Lung microvascular endothelial cell (primary cell): Measurements from ENCODE around the gene CRB1. TPM values are rescaled to one million over a fixed set of nuclear protein-coding genes. Genes with fewer than 3 reads are reported as not detected.
"Not testable (repeated sequence)": the region's sequence is repeated elsewhere in the genome, so short reads cannot be mapped to it uniquely, and the experiment has no call there.

Experiments used
- DNase-seq, 2 donors: peaks; one replicate each; pipeline versions ENCODE4 v3.0.0 to v3.0.0-alpha.2; 2010; ENCODE audit warnings: low read depth in 2 of 2
- total RNA-seq: library from RNA; depleted of rRNA; stranded (reverse); fragments of >200 nt; gene quantifications from 2 replicates; pipeline ENCODE4 v1.2.1, GENCODE V29; 2014

Gene CRB1
- total RNA-seq, 1 donor from 2014 or later: not detected

DNA sequence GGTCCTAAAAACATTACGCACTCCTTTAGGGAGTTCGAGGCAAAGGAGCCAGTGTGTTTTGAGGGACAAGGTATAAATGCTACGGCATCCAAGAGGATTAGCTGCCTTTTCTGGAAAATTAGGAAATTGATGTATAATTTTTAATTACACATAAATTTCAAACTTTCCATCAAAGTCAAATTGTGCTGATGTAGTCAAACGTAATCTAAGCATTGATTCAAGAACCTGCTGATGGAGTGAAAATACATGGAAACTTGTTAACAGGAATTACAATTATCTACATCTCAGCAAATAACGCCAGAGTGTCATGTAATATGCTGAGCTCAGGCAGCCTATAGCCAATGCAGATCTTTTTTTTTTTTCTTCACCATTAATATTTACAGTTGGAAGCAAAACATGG lies 194.5 kb downstream of the CRB1 start:
- no peak for DNase-seq

DNA sequence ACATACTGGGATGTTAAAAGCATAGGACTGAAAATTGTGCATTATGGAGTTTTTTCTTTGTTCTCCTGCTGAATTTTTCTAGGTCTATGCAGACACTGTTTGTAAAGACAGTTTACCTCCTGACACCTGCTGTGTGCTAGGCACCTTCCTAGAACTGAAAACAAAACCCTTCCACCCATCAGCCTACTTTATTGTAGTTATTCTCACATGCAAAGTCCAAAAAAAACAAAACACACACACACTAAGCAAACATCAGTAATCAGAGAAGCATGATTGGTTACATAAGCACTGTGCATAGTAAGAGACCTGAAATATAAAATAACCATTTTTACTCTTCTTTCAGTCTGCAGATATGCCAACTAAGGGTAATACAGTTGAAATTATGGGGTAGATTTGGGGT lies 195.1 kb downstream of the CRB1 start:
- DNase-seq: no peak

DNA sequence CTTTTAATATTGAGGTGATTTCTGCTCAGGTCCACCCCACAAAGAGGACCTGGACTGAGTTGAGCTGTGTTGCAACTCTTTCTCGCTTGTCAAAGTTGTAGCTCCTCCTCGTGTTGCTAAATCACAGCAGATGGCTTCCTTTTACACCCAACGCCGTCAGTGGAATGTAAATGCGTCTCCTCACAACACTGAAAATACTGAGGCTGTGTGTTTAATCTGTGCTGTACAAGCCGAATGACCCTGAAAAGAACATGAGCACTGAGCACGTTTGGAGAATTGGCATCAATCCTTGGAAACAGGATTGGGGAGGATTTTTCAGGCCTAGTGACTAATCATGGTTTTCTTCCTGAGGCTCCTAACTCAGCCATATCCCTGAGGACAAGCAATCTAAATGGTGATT lies 196.0 kb downstream of the CRB1 start:
- no peak for DNase-seq

DNA sequence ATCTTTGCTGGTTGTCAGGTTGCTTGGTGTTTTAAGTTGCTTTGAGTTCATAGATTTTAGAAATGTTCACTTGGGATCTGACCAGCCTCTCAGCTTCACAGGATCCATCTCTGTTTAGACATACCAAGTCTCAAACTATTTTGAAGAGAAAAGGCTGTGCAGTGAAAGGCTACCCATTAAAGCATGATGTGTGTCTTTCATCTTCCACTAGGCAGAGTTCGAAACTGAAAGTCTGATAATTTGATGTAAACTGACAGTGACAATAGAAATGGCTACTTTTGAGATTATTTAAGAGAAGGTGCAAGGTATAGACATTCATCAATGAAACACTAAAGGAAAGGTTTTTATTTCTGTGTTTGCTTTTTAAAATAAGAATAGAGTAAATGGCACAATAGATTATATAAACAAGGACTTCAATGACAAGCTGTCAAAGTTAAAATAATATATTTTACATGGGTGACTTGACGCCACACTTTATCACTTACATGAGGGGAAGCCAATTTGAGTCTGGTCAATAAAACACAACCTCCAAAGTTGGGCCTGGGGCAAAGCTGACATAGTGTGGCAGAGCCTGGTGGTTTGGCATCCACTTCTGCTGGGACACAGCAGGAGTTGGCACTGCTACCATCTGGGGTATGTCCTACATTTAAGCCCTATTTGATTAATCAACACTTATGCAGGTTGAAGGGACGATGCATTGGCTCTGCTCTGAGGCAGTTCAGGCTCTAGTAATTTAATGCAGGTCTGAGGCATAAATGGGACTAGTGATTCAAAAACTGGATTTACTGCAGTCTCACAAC lies 197.7 kb downstream of the CRB1 start:
- no peak for DNase-seq

DNA sequence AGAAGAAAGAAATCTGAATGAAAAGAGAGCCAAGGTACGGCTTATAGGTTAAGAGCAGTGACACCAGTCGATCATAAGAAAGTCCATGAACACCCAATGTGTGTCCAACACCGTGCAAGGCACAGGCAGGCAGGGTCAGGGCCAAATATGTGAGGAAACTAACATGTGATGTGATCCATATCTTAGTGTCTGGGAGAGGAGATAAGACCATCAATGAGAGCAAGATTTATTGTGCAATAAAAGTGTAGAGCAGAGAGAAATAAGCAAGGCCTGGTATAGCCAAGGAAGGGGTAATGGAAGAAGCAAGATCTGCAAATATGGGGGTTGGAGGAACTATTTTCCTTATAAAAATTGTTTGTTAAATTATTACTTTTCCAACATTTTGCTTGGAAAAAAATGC lies 198.8 kb downstream of the CRB1 start:
- DNase-seq: no peak

DNA sequence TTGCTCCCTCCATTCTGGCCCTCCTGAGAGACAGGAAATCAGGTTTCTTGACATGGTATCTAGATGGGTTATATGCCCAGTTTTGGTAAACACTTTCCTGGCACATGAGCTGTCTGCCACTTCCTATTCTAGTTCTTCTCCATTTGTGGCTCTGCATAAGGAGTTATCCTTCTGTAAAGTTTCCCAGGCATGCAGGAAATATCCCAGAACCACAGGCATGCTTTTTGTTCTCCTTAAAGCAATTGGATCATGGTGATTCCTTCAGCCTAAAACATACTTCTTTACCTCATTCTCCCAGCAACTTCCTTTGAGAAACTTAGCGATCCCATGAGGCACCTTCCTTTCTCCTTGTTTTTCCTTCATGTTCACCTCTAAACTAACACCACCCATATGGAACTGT lies 199.8 kb downstream of the CRB1 start:
- DNase-seq: peak in 1 of 2 donors; percentile 6

DNA sequence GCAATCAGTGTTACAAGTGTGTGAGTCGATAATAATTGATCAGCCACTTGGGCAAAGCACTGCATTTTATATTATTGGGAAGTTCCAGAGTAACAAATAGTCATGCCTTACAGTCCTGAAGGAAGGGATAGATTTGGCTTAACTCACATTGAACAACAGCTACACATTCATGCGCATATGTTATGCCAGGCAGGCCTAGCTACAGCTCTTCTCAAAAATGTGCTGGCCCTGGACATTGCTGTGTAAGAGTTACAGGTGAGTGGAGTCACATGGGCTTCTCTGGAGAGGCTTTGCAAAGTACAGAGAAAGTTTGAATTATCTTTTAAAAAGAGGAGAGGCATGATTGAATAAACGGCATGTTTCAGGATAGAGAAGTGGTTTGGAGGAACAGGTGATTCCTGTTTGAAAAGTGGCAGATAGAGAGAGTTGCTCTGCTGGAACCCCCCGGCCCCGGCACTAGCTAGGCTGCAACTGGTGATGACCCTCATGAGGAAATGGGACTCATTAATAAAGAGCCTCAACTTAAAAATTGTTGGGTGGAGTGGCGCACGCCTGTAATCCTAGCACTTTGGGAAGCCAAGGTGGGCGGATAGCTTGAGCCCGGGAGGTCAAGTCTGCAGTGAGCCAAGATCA lies 200.6 kb downstream of the CRB1 start:
- DNase-seq: no peak

DNA sequence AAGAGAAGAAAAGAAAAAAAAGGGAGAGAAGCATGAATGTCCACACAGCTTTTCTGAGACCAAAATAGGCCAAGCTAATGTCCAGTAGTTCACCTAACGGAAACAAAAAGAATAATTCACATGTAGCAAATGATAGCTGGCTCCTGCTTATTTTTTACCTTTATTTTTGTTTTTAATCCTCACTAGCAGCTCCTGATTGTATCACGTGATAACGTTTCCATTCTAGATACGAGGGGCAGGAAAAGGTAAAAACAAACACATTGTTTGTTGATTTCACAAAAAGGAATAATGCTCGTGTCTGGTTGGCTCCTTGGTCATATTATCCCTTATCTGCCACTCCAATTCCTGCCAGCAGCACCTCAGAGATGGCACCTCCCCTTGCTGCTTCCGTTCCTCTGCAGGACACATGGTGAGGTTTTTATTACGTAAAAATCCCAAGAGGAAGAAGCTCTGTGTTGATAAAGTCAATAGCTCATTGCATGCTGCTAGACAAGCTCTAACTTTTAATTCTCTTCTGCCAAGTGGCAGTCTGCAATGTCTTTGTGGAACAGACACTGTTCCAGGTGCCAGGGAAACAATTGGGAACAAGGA lies 201.7 kb downstream of the CRB1 start:
- no peak for DNase-seq

DNA sequence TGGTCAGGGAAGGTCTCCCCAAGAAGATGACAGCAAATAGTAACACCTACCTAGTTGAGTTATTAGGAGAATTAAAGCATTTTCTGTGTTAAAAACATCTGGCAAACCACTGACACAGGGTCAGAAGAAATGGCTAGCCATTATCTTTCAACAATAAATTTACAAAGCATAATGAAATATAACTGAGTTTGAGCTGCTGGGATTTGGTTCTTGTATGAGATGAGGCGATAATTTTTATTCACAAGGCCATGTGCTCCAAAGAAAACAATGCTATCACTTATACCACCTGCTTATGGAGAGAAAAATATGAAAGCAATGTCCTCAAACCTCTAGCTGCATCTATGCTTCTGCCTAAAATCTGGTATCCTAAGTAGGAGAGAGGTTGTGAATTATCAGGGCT lies 202.3 kb downstream of the CRB1 start:
- DNase-seq: no peak

DNA sequence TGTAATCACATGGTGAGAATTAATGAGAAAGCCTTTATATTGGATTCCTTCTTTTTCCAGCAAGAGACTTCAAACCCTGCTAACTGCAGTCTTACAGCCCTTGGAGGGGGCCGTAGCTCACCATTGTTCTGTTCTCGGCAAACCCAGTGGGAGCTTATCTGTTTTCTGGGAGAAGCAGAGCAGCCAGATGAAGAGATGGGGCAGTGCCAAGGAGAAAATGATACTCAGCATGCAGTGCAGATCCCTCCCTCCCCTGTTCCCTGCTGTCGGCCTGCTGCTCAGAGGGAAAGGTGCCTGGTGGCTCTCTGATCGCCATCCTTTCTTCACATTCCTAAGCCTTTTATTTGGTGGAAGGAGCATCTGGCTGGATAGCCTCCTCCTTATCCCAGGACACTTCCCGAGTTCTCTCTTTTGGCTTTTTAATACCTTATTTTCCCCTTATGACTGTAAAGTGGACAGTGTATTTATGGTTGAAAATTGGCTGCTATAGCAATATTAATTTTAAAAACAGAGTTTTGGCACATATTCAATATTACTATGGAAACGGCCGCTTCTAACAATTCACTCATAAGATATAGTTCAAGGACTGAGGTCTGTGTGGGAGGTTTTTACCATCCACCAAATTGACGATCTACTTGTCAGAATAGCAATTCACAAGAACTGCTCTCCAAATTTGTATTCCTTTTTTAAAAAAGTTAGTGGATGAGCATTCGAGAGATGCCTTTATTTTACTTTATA lies 203.4 kb downstream of the CRB1 start:
- no peak for DNase-seq

DNA sequence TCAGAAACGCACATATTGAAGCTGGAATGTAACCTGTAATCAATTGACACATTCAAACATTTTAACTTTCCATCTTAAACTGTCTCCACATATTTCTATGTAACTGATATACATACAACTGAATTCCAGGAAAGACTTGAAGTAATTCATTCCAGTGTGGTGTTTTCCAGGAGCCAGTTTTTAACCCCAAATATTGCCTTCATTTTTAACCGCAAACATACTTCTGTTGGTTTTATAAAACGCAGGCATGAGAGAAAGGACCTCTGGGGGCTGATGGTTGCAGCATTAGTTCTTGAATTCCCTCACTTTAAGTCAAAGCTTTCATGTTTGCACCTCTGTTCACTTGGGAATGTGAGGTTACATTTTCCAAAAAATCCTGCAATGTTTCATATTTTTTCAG lies 204.1 kb downstream of the CRB1 start:
- no peak for DNase-seq

DNA sequence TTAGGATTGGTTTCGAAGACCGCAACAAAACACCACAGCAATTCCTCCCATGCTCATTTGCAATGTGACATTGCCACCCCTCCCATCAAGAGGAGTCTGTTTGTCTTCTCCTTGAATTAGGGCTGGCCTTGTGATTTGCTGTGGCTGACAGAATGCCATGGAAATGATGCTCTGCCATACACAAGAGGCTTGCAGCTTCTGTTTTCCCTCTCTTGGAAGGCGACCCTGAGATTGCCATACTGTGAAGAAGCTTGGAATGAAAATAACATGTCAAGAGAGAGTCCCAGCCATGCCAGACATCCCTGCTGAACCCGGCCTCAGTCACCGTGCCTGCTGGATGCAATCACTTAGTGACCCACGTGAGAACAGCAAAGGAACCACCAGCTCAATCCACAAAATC lies 212.4 kb downstream of the CRB1 start:
- no peak for DNase-seq

DNA sequence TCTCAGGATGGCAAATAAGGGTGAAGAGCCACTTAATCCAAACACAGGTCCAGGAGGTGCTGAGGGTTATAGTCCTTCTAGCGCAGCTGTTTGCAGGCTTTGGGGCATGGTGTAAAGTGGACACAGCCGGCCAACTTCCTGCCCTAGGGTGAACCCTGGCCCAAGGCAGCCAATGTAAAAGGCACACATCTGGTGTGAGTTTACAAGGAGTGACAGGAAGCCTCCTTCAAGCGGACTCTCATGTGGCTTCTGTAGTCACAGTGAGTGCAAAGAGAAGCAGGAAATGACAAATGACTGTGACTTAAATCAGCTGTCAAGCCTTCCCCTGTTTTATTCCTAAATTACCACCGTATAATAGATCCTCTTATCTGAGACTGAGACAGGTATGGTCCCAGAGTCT lies 213.0 kb downstream of the CRB1 start:
- peak in 1 of 2 donors; percentile 31 for DNase-seq

DNA sequence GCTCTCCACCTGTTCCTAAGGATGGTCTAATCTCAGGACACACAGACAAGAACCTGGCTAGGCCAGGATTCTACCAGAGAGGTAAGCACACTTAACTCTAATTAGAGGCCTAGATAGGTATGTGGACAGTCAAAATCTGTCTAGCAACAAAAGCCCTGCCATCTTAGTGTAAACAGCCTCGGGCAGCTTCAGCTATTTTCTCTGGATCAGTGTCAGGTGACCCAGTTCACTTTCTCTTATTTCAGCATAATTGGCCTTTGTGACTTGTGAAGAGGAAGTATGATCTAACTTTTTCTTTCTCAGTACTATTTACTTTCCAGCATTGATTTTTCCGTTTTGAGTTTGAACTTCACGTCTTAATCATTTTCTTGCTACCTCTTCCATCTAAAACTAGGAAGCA lies 217.7 kb downstream of the CRB1 start:
- DNase-seq: peak in 1 of 2 donors; percentile 3

DNA sequence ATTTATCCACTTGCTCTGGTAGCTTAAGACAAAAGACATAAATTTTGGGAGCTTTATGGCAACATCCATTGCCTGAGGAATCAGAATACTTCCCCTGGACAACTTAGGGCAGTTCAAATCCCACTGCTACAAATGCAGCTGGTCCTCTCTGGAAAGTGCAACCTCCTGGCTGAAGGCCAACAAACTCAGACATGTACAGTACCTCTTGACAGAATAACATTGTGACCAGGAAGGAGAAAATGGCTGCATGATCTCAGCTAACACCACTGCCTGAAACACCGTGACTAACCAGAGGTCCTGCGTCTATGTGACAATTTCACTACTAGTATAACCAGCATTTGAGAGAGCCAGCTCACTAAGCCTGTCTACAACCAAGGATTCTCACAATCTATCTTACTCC lies 218.9 kb downstream of the CRB1 start:
- peak; percentile 48 to 58 for DNase-seq

DNA sequence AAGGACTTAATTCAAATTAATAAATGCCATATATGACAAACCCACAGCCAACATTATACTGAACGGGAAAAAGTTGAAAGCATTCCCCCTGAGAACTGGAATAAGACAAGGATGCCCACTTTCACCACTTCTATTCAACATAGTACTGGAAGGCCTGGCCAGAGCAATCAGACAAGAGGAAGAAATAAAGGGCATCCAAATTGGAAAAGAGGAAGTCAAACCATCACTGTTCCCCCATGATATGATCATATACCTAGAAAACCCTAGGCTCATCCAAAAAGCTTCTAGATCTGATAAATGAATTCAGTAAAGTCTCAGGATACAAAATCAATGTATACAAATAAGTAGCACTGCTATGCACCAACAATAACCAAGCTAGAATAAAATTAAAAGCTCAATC lies 223.5 kb downstream of the CRB1 start:
- not testable (repeated sequence) for DNase-seq

DNA sequence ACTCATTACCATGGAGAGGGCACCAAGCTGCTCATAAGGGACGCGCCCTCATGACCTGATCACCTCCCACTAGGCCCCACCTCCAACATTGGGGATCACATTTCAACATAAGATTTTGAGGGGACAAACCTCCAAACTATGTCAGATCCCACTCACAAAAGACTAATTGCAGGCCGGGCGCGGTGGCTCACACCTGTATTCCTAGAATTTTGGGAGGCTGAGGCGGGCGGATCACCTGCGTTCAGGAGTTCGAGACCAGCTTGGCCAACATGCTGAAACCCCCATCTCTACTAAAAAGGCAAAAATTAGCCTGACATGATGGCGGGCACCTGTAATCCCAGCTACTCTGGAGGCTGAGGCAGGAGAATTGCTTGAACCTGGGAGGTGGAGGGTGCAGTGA lies 228.7 kb downstream of the CRB1 start:
- DNase-seq: no peak

DNA sequence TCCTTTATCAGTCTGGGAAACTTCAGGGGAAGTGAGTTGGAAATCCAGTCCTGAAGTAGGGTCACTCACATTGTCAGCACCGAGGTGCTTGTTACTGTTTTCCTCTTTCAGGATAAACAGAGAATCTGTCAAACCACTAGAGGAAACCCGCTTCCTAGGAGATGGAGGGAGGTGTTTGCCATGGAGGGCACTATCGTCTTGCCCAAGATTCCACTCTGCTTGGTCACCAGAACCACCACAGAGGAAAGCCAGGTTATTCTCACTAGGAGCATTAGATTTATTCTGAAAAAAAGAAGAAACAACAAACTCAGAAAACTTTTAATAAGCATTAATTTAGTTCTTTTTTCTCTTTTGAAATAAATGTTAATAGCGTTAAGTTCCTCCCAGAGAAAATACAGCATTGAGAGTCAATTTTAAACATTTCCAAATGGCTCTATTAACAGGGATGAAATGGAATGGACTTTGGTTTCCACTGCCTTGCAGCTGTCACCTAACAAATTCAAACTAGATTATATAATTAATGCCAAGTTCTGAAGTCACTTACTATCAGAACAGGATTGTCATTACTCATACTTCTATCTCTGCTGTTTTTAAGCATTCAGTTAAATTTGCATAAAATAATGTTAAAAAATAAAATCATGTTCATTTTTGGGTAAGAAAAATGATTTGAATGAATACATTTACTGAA lies 242.8 kb downstream of the CRB1 start:
- no peak for DNase-seq

DNA sequence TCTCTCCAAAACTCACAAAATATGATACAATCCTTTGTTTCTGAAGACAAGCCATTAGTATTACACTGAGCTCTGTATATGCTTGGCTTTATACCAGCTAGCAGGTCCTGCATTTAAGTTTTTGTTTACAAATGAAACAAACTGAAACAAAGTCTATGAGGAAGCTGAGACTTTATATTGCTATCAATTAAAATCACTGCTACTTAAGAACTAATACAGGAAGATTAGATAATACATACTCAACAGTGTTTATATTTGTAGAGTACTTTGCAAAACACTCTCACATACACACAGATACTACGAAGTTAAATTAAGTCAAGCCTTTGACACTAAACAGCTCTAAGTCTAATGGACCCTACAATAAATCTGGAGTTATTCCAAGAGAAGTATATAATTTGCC lies 247.4 kb downstream of the CRB1 start:
- no peak for DNase-seq

DNA sequence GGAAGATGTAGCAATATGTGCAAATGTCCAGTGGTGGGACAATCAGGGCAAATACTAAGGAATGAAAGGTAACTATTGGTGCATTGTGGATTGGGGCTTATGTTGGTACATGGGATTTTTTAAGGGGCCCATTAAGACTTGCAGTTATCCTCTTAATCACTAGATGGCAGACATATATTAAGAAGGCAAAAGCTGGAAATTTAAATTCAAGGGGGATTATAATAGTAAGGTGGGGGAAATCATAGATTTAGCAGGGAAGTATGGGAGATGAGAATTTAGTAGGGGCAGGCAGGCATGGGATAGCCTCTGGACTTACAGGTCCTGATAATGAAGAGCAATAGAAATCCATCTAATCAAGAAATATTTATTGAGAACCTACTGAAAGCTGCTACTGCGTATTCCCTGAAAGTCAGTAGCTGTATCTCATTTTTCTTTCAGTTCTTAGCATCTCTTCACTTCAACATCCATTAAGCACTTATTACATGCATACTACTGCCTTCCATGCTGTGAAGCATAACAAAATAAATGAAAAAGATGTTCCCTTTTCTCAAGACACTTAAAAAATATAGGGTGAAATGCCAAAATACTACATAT lies 251.8 kb downstream of the CRB1 start:
- DNase-seq: peak; percentile 17 to 19

DNA sequence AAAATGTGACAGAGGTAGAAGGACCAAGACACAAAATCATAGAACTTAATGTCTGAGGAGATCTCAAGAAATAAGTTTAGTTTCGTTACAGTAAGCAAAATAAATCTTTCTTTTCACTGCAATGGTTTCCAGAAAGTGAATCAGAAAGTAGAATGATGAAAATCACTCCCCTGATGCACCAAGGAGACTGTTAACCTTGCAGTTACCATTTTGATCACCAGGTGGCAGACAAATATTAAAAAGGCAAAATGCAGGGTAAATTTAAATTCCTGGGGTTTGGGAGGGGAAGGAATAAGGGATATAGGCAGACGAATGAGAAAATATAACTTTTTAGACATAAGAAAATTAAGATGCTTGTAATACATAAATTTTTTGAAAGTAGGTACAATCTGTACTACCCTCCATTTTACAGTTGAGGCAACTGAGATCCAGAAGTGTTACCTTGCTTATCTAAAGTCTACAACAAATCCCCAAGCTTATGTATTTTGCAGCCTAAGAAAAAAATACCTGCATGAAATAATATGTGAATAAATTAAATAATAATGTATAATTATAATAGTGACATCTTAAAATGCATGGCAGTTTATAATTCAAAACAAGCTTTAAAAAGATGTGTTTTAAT lies 253.2 kb downstream of the CRB1 start:
- peak; percentile 36 to 41 for DNase-seq
